ENCODE data around the gene RAD23A.

RAD23A gene

GRCh38 chr19:13003081-13003480 lies 57.4 kb downstream of the RAD23A start:
- TF ChIP-seq CTCF (IDR thresholded peaks at IDR 0.05): no peak

Data from LNCAP (cell line).